SK-N-SH treated with all-trans-retinoic acid at 6 μM for 48 hours (cell line): Measurements from ENCODE around the gene ALDOC.

Experiments
- ISL1 ChIP-seq: fragments of 250-450 bp; sonication (Bioruptor Pico); IDR thresholded peaks from 2 replicates; pipeline ENCODE4 v2.1.2; 2022; ENCODE audit warnings: mild to moderate bottlenecking, moderate library complexity
- OSR1 ChIP-seq: fragments of 250-450 bp; sonication (Bioruptor Pico); IDR thresholded peaks from 2 replicates; pipeline ENCODE4 v1.8.0; 2022; ENCODE audit warnings: moderate library complexity, mild to moderate bottlenecking, inconsistent platforms
- RARB ChIP-seq: fragments of 250-450 bp; sonication (Bioruptor Pico); IDR thresholded peaks from 2 replicates; pipeline ENCODE4 v1.8.0; 2021; ENCODE audit warnings: mild to moderate bottlenecking, moderate library complexity
- TCF4 ChIP-seq: fragments of 250-450 bp; sonication (Bioruptor Pico); IDR thresholded peaks from 2 replicates; pipeline ENCODE4 v1.8.0; 2021; ENCODE audit warnings: mild to moderate bottlenecking, moderate library complexity, borderline replicate concordance
- ZFP3 ChIP-seq: fragments of 250-450 bp; sonication (Bioruptor Pico); IDR thresholded peaks from 2 replicates; pipeline ENCODE4 v1.5.0; 2020; ENCODE audit warnings: mild to moderate bottlenecking, moderate library complexity
- ZFP30 ChIP-seq: fragments of 450-650 bp; formaldehyde crosslinking; IDR thresholded peaks from 2 replicates; pipeline ENCODE4 v1.5.0; 2022; ENCODE audit warnings: mild to moderate bottlenecking, moderate library complexity

- TF ChIP-seq ISL1 (CRISPR knock-in tag): no peak
- no peak for TF ChIP-seq TCF4 (CRISPR knock-in tag)
- no peak for TF ChIP-seq OSR1 (CRISPR knock-in tag)
- no peak for TF ChIP-seq ZFP3
- no peak for TF ChIP-seq ZFP30
- TF ChIP-seq RARB (CRISPR knock-in tag): no peak
Observed at GRCh38 chr17:28612936-28613872, 36.5 kb upstream of the ALDOC start.
